Keratinocyte (primary cell): ENCODE results near the gene HDAC9. TPM values are rescaled to one million over a fixed set of nuclear protein-coding genes. Genes with fewer than 3 reads are reported as not detected.
A peak's percentile ranks its signal among the peaks of the same experiment; 100 is the strongest.

Experiments used
- DNase-seq: peaks from one replicate; pipeline ENCODE4 v3.0.0-alpha.2; 2011; ENCODE audit warnings: low read depth, missing footprints, low spot score
- FAIRE-seq: peaks from 2 replicates; lab custom pipeline; 2011; peaks lifted over from hg19 to GRCh38; lab: Jason Lieb, UNC
- H2AFZ ChIP-seq: 2 replicates; pipeline ENCODE4 v1.6.0; 2012; ENCODE audit warnings: low read length, control low read depth, inconsistent platforms; ENCODE audit not compliant: control insufficient read depth
- H3K27ac ChIP-seq: 2 replicates; pipeline ENCODE4 v1.5.1; 2011; ENCODE audit warnings: low read length; ENCODE audit not compliant: control insufficient read depth, insufficient read depth
- H3K27me3 ChIP-seq: 3 replicates; pipeline ENCODE4 v1.6.0; 2011; ENCODE audit warnings: low read length; ENCODE audit not compliant: control insufficient read depth, insufficient read depth; ENCODE audit errors: extremely low read depth
- H3K36me3 ChIP-seq, 2 experiments: 2 replicates in 1 of 2; 3 replicates in 1 of 2; pipeline ENCODE4 v1.5.1; 2011; ENCODE audit warnings: low read length in 2 of 2, mild to moderate bottlenecking in 1 of 2; ENCODE audit not compliant: control insufficient read depth in 2 of 2, insufficient read depth in 2 of 2; ENCODE audit errors: extremely low read depth in 1 of 2
- H3K4me1 ChIP-seq: 3 replicates; pipeline ENCODE4 v1.5.1; 2011; ENCODE audit warnings: low read length; ENCODE audit not compliant: control insufficient read depth, insufficient read depth; ENCODE audit errors: extremely low read depth
- H3K4me2 ChIP-seq: 3 replicates; pipeline ENCODE4 v1.6.0; 2011; ENCODE audit warnings: low read depth, low read length; ENCODE audit not compliant: control insufficient read depth, insufficient read depth; ENCODE audit errors: extremely low read depth
- H3K4me3 ChIP-seq, 3 experiments: fragments of 200-600 bp in 1 of 3; sonication (generic) in 1 of 3; 2 replicates in 2 of 3; 3 replicates in 1 of 3; pipeline ENCODE4 v1.5.1; 2011 to 2016; ENCODE audit warnings: low read length in 3 of 3, mild to moderate bottlenecking in 3 of 3, control low read depth in 2 of 3, inconsistent platforms in 1 of 3, low read depth in 1 of 3, mixed read lengths in 1 of 3, mixed run types in 1 of 3, moderate library complexity in 1 of 3; ENCODE audit not compliant: control insufficient read depth in 2 of 3, insufficient read depth in 2 of 3; ENCODE audit errors: extremely low read depth in 1 of 3
- H3K79me2 ChIP-seq: 2 replicates; pipeline ENCODE4 v1.6.0; 2012; ENCODE audit warnings: low read length; ENCODE audit not compliant: control insufficient read depth, insufficient read depth
- H3K9ac ChIP-seq: 3 replicates; pipeline ENCODE4 v1.6.0; 2011; ENCODE audit warnings: low read length; ENCODE audit not compliant: control insufficient read depth, insufficient read depth; ENCODE audit errors: extremely low read depth
- H3K9me1 ChIP-seq: 3 replicates; pipeline ENCODE4 v1.6.0; 2011; ENCODE audit warnings: low read length; ENCODE audit not compliant: control insufficient read depth, insufficient read depth; ENCODE audit errors: extremely low read depth
- H3K9me3 ChIP-seq: 2 replicates; pipeline ENCODE4 v1.5.1; 2012; ENCODE audit warnings: low read depth, low read length; ENCODE audit not compliant: control insufficient read depth
- H4K20me1 ChIP-seq: 3 replicates; pipeline ENCODE4 v1.6.0; 2011; ENCODE audit warnings: low read length; ENCODE audit not compliant: control insufficient read depth, insufficient read depth; ENCODE audit errors: extremely low read depth
- EZH2 ChIP-seq: IDR thresholded peaks from one replicate; pipeline ENCODE4 v1.6.1; 2012; ENCODE audit warnings: inconsistent platforms, mild to moderate bottlenecking, low read length, moderate library complexity
- dilution Hi-C: fragments of 300-500 bp; cut with MboI; formaldehyde crosslinking; loops from one replicate; pipeline ENCODE4 v1.7.0; 2020; ENCODE audit warnings: low sequenced_read_pairs; ENCODE audit not compliant: extremely low pct_ligation_motif_present
- polyA plus RNA-seq, 5 experiments: library from polyadenylated mRNA; depleted of rRNA in 3 of 5; stranded (reverse) in 3 of 5; stranded (forward) in 1 of 5; unstranded in 1 of 5; fragments of >200 nt; gene quantifications; 1 replicate in 1 of 5; 2 replicates in 3 of 5; 3 replicates in 1 of 5; pipeline versions ENCODE4 v1.2.1 to v1.2.3, GENCODE V29; 2011 to 2012; ENCODE audit warnings: missing spikeins in 2 of 5, low read depth in 1 of 5, low replicate concordance in 1 of 5
- TF ChIP-seq, protein P1 (sequence below), 3 experiments: IDR thresholded peaks in 1 of 3; conservative IDR thresholded peaks in 1 of 3; optimal IDR thresholded peaks in 1 of 3; 2 replicates in 2 of 3; 3 replicates in 1 of 3; pipeline versions ENCODE3 to v1.5.1; 2011; ENCODE audit warnings: low read length in 3 of 3, mild to moderate bottlenecking in 3 of 3, moderate library complexity in 2 of 3, control low read depth in 1 of 3, inconsistent platforms in 1 of 3; ENCODE audit not compliant: insufficient read depth in 2 of 3; ENCODE audit errors: extremely low read depth in 1 of 3

HDAC9 gene
- polyA plus RNA-seq, 1 donor (not counting 4 experiments of a cell fraction or from before 2014, with no cell fraction given) = 24.6 TPM

DNA sequence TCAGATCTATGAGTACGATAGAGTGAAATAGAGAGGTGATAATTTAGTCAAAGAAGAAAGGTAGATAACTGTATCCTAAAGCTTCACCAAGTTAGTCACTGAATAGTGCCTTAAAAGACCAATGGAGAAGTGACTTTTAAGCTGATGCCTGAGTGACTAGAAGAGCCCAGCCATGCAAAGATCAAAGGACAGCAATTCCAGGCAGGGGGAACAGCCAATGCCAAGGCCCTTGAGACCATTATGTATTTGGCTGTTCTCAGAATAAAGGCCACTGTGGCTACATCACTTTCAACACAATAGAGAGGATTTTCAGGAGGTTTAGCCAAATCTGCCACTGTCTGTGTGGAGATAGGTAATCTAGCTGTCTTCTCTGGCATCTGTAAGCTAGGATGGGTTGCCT, 17.8 kb downstream of the HDAC9 start:
- Histone ChIP-seq H3K4me3 (no peak overlapping the region), H3K79me2 (peaks cover 63% of the 10 kb centered on the region), H2AFZ (no peak overlapping the region), H3K9ac (no peak overlapping the region), H4K20me1 (no peaks in the 10 kb centered on the region), H3K9me3 (no peaks in the 10 kb centered on the region), H3K36me3 (peaks cover 0 to 2% of the 10 kb centered on the region in 2 experiments), H3K27me3 (no peaks in the 10 kb centered on the region), H3K27ac (no peak overlapping the region), H3K4me2 (no peak overlapping the region), H3K9me1 (no peaks in the 10 kb centered on the region), H3K4me1 (peaks cover 13% of the 10 kb centered on the region)
- dilution Hi-C loops = no loop called here
- FAIRE-seq = peak; percentile 9
- DNase-seq = no peak
- TF ChIP-seq, protein P1, sequence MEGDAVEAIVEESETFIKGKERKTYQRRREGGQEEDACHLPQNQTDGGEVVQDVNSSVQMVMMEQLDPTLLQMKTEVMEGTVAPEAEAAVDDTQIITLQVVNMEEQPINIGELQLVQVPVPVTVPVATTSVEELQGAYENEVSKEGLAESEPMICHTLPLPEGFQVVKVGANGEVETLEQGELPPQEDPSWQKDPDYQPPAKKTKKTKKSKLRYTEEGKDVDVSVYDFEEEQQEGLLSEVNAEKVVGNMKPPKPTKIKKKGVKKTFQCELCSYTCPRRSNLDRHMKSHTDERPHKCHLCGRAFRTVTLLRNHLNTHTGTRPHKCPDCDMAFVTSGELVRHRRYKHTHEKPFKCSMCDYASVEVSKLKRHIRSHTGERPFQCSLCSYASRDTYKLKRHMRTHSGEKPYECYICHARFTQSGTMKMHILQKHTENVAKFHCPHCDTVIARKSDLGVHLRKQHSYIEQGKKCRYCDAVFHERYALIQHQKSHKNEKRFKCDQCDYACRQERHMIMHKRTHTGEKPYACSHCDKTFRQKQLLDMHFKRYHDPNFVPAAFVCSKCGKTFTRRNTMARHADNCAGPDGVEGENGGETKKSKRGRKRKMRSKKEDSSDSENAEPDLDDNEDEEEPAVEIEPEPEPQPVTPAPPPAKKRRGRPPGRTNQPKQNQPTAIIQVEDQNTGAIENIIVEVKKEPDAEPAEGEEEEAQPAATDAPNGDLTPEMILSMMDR (optimal IDR thresholded peaks at IDR 0.05 in 1 of 3, IDR thresholded peaks at IDR 0.05 in 1 of 3, conservative IDR thresholded peaks at IDR 0.05 in 1 of 3; ENCODE audit: extremely low read depth in 1 of 3, insufficient read depth in 2 of 3, low read length in 3 of 3) = no peak
- TF ChIP-seq EZH2 = no peak

DNA sequence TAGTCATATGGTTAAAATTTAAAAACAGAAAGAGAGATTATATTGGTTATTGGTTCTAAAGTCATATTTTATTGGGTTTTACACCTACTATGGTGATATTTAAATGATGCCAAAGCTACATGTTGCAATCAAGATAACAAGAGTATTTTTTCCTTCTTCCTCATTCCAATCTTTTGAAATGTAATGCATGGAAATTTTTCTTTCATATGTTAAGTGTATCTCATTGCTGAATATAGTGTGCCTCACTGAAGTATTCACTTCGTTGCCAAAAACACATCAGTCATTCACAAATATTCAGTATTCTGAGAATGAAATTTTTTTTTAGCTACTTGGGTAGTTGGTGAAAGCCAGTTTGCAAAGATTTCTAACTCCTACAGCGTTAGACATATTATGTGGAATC, 19.5 kb downstream of the HDAC9 start:
- TF ChIP-seq, protein P1 (optimal IDR thresholded peaks at IDR 0.05 in 1 of 3, IDR thresholded peaks at IDR 0.05 in 1 of 3, conservative IDR thresholded peaks at IDR 0.05 in 1 of 3; ENCODE audit: extremely low read depth in 1 of 3, insufficient read depth in 2 of 3, low read length in 3 of 3) = no peak
- TF ChIP-seq EZH2 = no peak
- no peak for DNase-seq
- H3K4me2 ChIP-seq = peak overlapping the region; percentile 14

More for the DNA sequence above, 19.5 kb downstream of the HDAC9 start:
- no peak overlapping the region for H3K9ac ChIP-seq
- dilution Hi-C loops = no loop called here
- no peaks in the 10 kb centered on the region for H4K20me1 ChIP-seq
- no peak overlapping the region for H3K4me3 ChIP-seq
- no peak overlapping the region for H2AFZ ChIP-seq
- H3K9me3 ChIP-seq = no peaks in the 10 kb centered on the region
- peaks cover 0 to 2% of the 10 kb centered on the region in 2 experiments for H3K36me3 ChIP-seq
- H3K79me2 ChIP-seq = peaks cover 57% of the 10 kb centered on the region
- H3K27me3 ChIP-seq = no peaks in the 10 kb centered on the region
- FAIRE-seq = no peak
- H3K27ac ChIP-seq = no peak overlapping the region
- no peaks in the 10 kb centered on the region for H3K9me1 ChIP-seq
- H3K4me1 ChIP-seq = peaks cover 11% of the 10 kb centered on the region
